BJ (cell line): ENCODE data around the gene KLF11. TPM values are rescaled to one million over a fixed set of nuclear protein-coding genes. Genes with fewer than 3 reads are reported as not detected.
"Not testable (repeated sequence)": the region's sequence is repeated elsewhere in the genome, so short reads cannot be mapped to it uniquely, and the experiment has no call there.

ENCODE experiments used
- CTCF ChIA-PET: fragments of 350-600 bp; formaldehyde crosslinking; extraction: SDS; loops from one replicate; lab custom pipeline; 2021; ENCODE audit warnings: antibody characterized with exemption, inconsistent platforms; lab: Yijun Ruan, JAX
- POLR2A ChIA-PET: fragments of 300-600 bp; sonication (Branson Sonifier 250); formaldehyde crosslinking; extraction: SDS; loops from one replicate; lab custom pipeline; 2021; ENCODE audit warnings: antibody characterized with exemption; lab: Charles Lee
- DNase-seq: peaks from one replicate; pipeline ENCODE4 v3.0.0-alpha.2; 2011; ENCODE audit warnings: low read depth
- H3K27me3 ChIP-seq: 2 replicates; pipeline ENCODE4 v1.6.0; 2011; ENCODE audit warnings: low read length; ENCODE audit not compliant: control insufficient read depth, insufficient read depth
- H3K36me3 ChIP-seq: 2 replicates; pipeline ENCODE4 v1.5.1; 2011; ENCODE audit warnings: low read length; ENCODE audit not compliant: control insufficient read depth, insufficient read depth
- H3K4me3 ChIP-seq: 2 replicates; pipeline ENCODE4 v1.5.1; 2011; ENCODE audit warnings: low read depth, mild to moderate bottlenecking, control low read depth, low read length
- CTCF ChIP-seq: IDR thresholded peaks from 2 replicates; pipeline ENCODE4 v1.5.1; 2011; ENCODE audit warnings: low read depth, mild to moderate bottlenecking, control low read depth, inconsistent platforms, low read length, moderate library complexity; ENCODE audit not compliant: insufficient read depth
- polyA plus RNA-seq: library from polyadenylated mRNA; depleted of rRNA; stranded (reverse); fragments of >200 nt; gene quantifications from 2 replicates; pipeline ENCODE4 v1.2.3, GENCODE V29; 2011

KLF11 gene
- polyA plus RNA-seq, 1 experiment = 21.7 TPM

GRCh38 chr2:10087360-10087759 is 44.0 kb downstream of the KLF11 start:
- Histone ChIP-seq H3K27me3 (peaks cover 35% of the 10 kb centered on the region), H3K36me3 (no peaks in the 10 kb centered on the region), H3K4me3 (no peak overlapping the region)
- CTCF ChIA-PET = interaction anchor here (11.7 kb wide), 1 partner anchor 10 kb away, joined by 101 read pairs; no protein-coding TSS in a partner anchor
- no peak for DNase-seq
- POLR2A ChIA-PET = no interaction called here
- TF ChIP-seq CTCF = no peak

GRCh38 chr2:10089565-10090190 is 46.3 kb downstream of the KLF11 start:
- POLR2A ChIA-PET = no interaction called here
- no peak for DNase-seq
- no peak overlapping the region for H3K4me3 ChIP-seq
- CTCF ChIA-PET = interaction anchor here (1.0 to 11.7 kb wide), 5 partner anchors 7 to 319 kb away, joined by 3 to 101 read pairs (median 4); no protein-coding TSS in a partner anchor
- H3K36me3 ChIP-seq = no peaks in the 10 kb centered on the region
- TF ChIP-seq CTCF = no peak
- peaks cover 24% of the 10 kb centered on the region for H3K27me3 ChIP-seq

- ChIA-PET POLR2A (no interaction called here), CTCF (interaction anchor here (0.9 to 2.6 kb wide), 5 partner anchors 9 to 33 kb away, joined by 3 to 11 read pairs (median 3); no protein-coding TSS in a partner anchor)
- Histone ChIP-seq H3K4me3 (no peak overlapping the region), H3K36me3 (no peaks in the 10 kb centered on the region), H3K27me3 (peaks cover 18% of the 10 kb centered on the region)
- no peak for DNase-seq
- no peak for TF ChIP-seq CTCF
Observed at GRCh38 chr2:10091182-10091888, 48.0 kb downstream of the KLF11 start.

- POLR2A ChIA-PET, DNase-seq, H3K36me3 ChIP-seq, H3K4me3 ChIP-seq: not testable (repeated sequence)
- CTCF ChIA-PET = interaction anchor here (0.9 to 2.6 kb wide), 5 partner anchors 10 to 32 kb away, joined by 3 to 11 read pairs (median 3); no protein-coding TSS in a partner anchor
- H3K27me3 ChIP-seq = peaks cover 18% of the 10 kb centered on the region
Observed at GRCh38 chr2:10091889-10092244, 48.5 kb downstream of the KLF11 start.

- no peak for TF ChIP-seq CTCF
- CTCF ChIA-PET = interaction anchor here (0.9 to 6.3 kb wide), 4 partner anchors 10 to 324 kb away, joined by 3 to 118 read pairs (median 52); partner anchors contain the start of gene CYS1
- Histone ChIP-seq H3K36me3 (no peaks in the 10 kb centered on the region), H3K4me3 (no peak overlapping the region), H3K27me3 (peaks cover 14% of the 10 kb centered on the region)
- no peak for DNase-seq
- POLR2A ChIA-PET = no interaction called here
Observed at GRCh38 chr2:10094271-10094814, 51.0 kb downstream of the KLF11 start.
